GM21528 (cell line): ENCODE results near the gene MAD2L2.

Experiments used
- ATAC-seq: cut with Tn5 transposase; IDR thresholded peaks from one replicate; pipeline ENCODE4 v1.9.1; 2021; ENCODE audit warnings: mild to moderate bottlenecking, moderate library complexity; ENCODE audit not compliant: unreplicated experiment, low FRiP score

Gene MAD2L2

GRCh38 chr1:11705596-11705995 is 24.6 kb upstream of the MAD2L2 start:
- no peak for ATAC-seq

- no peak for ATAC-seq
Measured at GRCh38 chr1:11704691-11705475, 23.9 kb upstream of the MAD2L2 start.

GRCh38 chr1:11704194-11704529 is 23.2 kb upstream of the MAD2L2 start:
- ATAC-seq: no peak

- no peak for ATAC-seq
Measured at GRCh38 chr1:11703357-11704193, 22.6 kb upstream of the MAD2L2 start.

- no peak for ATAC-seq
Measured at GRCh38 chr1:11701981-11702803, 21.2 kb upstream of the MAD2L2 start.

- ATAC-seq: no peak
Measured at GRCh38 chr1:11701551-11701961, 20.6 kb upstream of the MAD2L2 start.

- ATAC-seq: no peak
Measured at GRCh38 chr1:11700601-11701467, 19.9 kb upstream of the MAD2L2 start.

GRCh38 chr1:11697893-11698210 is 16.9 kb upstream of the MAD2L2 start:
- ATAC-seq: no peak

GRCh38 chr1:11697188-11697892 is 16.4 kb upstream of the MAD2L2 start:
- no peak for ATAC-seq

GRCh38 chr1:11695861-11696260 is 14.9 kb upstream of the MAD2L2 start:
- no peak for ATAC-seq

GRCh38 chr1:11693917-11694316 is 13.0 kb upstream of the MAD2L2 start:
- no peak for ATAC-seq

GRCh38 chr1:11693024-11693590 is 12.2 kb upstream of the MAD2L2 start:
- no peak for ATAC-seq

- no peak for ATAC-seq
Measured at GRCh38 chr1:11691928-11692711, 11.2 kb upstream of the MAD2L2 start.

- ATAC-seq: no peak
Measured at GRCh38 chr1:11691302-11691914, 10.5 kb upstream of the MAD2L2 start, which contains the start of gene DRAXIN. DRAXIN (plus strand) TSS chr1:11691710; CDS start chr1:11706259, 14,549 bp downstream.

GRCh38 chr1:11690397-11691301 is 9.7 kb upstream of the MAD2L2 start:
- ATAC-seq: no peak

- no peak for ATAC-seq
Measured at GRCh38 chr1:11688506-11688905, 7.6 kb upstream of the MAD2L2 start.

- no peak for ATAC-seq
Measured at GRCh38 chr1:11685210-11685752, 4.3 kb upstream of the MAD2L2 start.
